Mammary epithelial cell (primary cell): ENCODE data around the gene TREH.

Experiments used
- CTCF ChIP-seq, 2 donors: IDR thresholded peaks in 1 of 2; conservative IDR thresholded peaks in 1 of 2; 2 replicates each; pipeline ENCODE4 v1.5.1; 2011 to 2012; ENCODE audit warnings: inconsistent platforms in 2 of 2, low read length in 2 of 2, mild to moderate bottlenecking in 2 of 2, control low read depth in 1 of 2, low read depth in 1 of 2; ENCODE audit not compliant: insufficient read depth in 1 of 2; ENCODE audit errors: extremely low read depth in 1 of 2
- EZH2 ChIP-seq: IDR thresholded peaks from 2 replicates; pipeline ENCODE4 v1.6.1; 2012; ENCODE audit warnings: low read length, inconsistent platforms, borderline replicate concordance

GRCh38 chr11:118659953-118660680, 19.3 kb downstream of the TREH start:
- TF ChIP-seq CTCF (conservative IDR thresholded peaks at IDR 0.05 in 1 of 2, IDR thresholded peaks at IDR 0.05 in 1 of 2; ENCODE audit: extremely low read depth in 1 of 2, insufficient read depth in 1 of 2, low read depth in 1 of 2, low read length in 2 of 2) (no peak), EZH2 (no peak)
